ENCODE data around the gene RIC1. TPM values are rescaled to one million over a fixed set of nuclear protein-coding genes. Genes with fewer than 3 reads are reported as not detected.
"Not testable (repeated sequence)": the region's sequence is repeated elsewhere in the genome, so short reads cannot be mapped to it uniquely, and the experiment has no call there.

Gene RIC1, protein sequence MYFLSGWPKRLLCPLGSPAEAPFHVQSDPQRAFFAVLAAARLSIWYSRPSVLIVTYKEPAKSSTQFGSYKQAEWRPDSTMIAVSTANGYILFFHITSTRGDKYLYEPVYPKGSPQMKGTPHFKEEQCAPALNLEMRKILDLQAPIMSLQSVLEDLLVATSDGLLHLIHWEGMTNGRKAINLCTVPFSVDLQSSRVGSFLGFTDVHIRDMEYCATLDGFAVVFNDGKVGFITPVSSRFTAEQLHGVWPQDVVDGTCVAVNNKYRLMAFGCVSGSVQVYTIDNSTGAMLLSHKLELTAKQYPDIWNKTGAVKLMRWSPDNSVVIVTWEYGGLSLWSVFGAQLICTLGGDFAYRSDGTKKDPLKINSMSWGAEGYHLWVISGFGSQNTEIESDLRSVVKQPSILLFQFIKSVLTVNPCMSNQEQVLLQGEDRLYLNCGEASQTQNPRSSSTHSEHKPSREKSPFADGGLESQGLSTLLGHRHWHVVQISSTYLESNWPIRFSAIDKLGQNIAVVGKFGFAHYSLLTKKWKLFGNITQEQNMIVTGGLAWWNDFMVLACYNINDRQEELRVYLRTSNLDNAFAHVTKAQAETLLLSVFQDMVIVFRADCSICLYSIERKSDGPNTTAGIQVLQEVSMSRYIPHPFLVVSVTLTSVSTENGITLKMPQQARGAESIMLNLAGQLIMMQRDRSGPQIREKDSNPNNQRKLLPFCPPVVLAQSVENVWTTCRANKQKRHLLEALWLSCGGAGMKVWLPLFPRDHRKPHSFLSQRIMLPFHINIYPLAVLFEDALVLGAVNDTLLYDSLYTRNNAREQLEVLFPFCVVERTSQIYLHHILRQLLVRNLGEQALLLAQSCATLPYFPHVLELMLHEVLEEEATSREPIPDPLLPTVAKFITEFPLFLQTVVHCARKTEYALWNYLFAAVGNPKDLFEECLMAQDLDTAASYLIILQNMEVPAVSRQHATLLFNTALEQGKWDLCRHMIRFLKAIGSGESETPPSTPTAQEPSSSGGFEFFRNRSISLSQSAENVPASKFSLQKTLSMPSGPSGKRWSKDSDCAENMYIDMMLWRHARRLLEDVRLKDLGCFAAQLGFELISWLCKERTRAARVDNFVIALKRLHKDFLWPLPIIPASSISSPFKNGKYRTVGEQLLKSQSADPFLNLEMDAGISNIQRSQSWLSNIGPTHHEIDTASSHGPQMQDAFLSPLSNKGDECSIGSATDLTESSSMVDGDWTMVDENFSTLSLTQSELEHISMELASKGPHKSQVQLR (N-terminal part only)
- 10 to 100 TPM; 44.5 to 49.4 TPM for total RNA-seq

- no peaks in the 10 kb centered on the region for H3K36me3 ChIP-seq
- H3K27me3 ChIP-seq (replicated peaks; ENCODE audit: insufficient read depth), result no peaks in the 10 kb centered on the region
- H3K27ac ChIP-seq, result peak within 1 kb of the TSS; percentile 95 to 96
- no peaks in the 10 kb centered on the region for H3K9me3 ChIP-seq
- ATAC-seq (ENCODE audit: insufficient number of reproducible peaks, low FRiP score, low read depth) (peak; percentile 85), DNase-seq (ENCODE audit: low spot score) (peak; percentile 55)
- H3K4me3 ChIP-seq, result peak within 1 kb of the TSS; percentile 86
- H3K4me1 ChIP-seq (ENCODE audit: control insufficient read depth in 1 of 2, low read depth in 2 of 2), result peaks cover 27 to 68% of the 10 kb centered on the region in 2 donors
- no peak for TF ChIP-seq CTCF (IDR thresholded peaks at IDR 0.05)
These were observed at the start of gene RIC1 for GRCh38 chr9:5628530-5629311. TSS of gene RIC1 (plus strand) at chr9:5629107. CDS start at chr9:5629310, 203 bp downstream.

GRCh38 chr9:5579881-5580280 lies 49.0 kb upstream of the RIC1 start:
- Histone ChIP-seq H3K27ac (no peak overlapping the region), H3K27me3 (replicated peaks; ENCODE audit: insufficient read depth) (no peaks in the 10 kb centered on the region), H3K9me3 (no peaks in the 10 kb centered on the region), H3K4me3 (no peak overlapping the region), H3K36me3 (no peaks in the 10 kb centered on the region), H3K4me1 (ENCODE audit: control insufficient read depth in 1 of 2, low read depth in 2 of 2) (peaks cover 8 to 31% of the 10 kb centered on the region in 2 donors)
- no peak for ATAC-seq (ENCODE audit: insufficient number of reproducible peaks, low FRiP score, low read depth)
- DNase-seq (ENCODE audit: low spot score), result no peak
- no peak for TF ChIP-seq CTCF (IDR thresholded peaks at IDR 0.05)

DNA sequence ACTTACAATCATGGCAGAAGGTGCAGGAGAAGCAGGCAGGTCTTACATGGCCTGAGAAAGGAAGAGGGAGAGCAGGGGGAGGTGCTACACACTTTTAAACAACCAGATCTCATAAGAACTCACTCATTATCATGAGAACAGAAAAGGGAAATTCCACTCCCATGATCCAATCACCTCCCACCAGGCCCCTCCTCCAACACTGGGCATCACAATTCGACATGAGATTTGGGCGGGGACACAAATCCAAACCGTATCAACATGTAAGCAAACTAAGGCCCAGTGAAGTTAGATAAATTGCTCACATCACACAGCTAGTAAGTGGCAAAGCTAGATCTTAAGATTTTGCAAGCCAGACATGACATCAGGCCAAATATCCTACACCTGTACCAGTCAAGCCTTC lies 48.3 kb upstream of the RIC1 start:
- H3K27ac ChIP-seq, result no peak overlapping the region

GRCh38 chr9:5581706-5582105 lies 47.2 kb upstream of the RIC1 start:
- H3K4me1 ChIP-seq (ENCODE audit: control insufficient read depth in 1 of 2, low read depth in 2 of 2), result peaks cover 8 to 31% of the 10 kb centered on the region in 2 donors
- H3K27me3 ChIP-seq (replicated peaks; ENCODE audit: insufficient read depth); H3K9me3 ChIP-seq; DNase-seq (ENCODE audit: low spot score); H3K27ac ChIP-seq; H3K4me3 ChIP-seq; H3K36me3 ChIP-seq; ATAC-seq (ENCODE audit: insufficient number of reproducible peaks, low FRiP score, low read depth): not testable (repeated sequence)

More for the DNA sequence above, 48.3 kb upstream of the RIC1 start:
- DNase-seq (ENCODE audit: low spot score), result no peak
- Histone ChIP-seq H3K4me1 (ENCODE audit: control insufficient read depth in 1 of 2, low read depth in 2 of 2) (peaks cover 8 to 31% of the 10 kb centered on the region in 2 donors), H3K4me3 (no peak overlapping the region), H3K27me3 (replicated peaks; ENCODE audit: insufficient read depth) (no peaks in the 10 kb centered on the region), H3K36me3 (no peaks in the 10 kb centered on the region), H3K9me3 (no peaks in the 10 kb centered on the region)
- ATAC-seq (ENCODE audit: insufficient number of reproducible peaks, low FRiP score, low read depth), result no peak
- TF ChIP-seq CTCF (IDR thresholded peaks at IDR 0.05), result no peak

DNA sequence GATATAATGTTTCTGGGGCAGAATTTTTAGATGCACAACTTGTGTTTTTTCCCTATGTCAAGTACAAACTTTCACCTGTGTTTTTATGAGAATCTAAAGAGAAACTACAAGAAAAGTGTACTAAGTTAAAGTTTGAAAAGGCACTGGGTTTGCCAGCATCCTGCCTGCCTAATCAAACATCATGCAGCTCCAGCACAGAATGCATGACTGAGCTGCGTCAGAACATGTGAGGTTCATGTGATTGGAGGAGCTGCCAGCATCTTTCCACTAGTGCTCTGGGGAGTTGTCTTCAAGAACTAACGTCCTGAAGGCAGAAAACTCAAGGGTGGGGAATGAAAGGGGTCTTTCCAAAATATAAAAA lies 46.1 kb upstream of the RIC1 start:
- Histone ChIP-seq H3K27me3 (replicated peaks; ENCODE audit: insufficient read depth) (no peaks in the 10 kb centered on the region), H3K9me3 (no peaks in the 10 kb centered on the region), H3K27ac (peak overlapping the region; percentile 38 to 45), H3K4me1 (ENCODE audit: control insufficient read depth in 1 of 2, low read depth in 2 of 2) (peaks cover 8 to 24% of the 10 kb centered on the region in 2 donors), H3K36me3 (no peaks in the 10 kb centered on the region), H3K4me3 (no peak overlapping the region)
- no peak for TF ChIP-seq CTCF (IDR thresholded peaks at IDR 0.05)
- no peak for ATAC-seq (ENCODE audit: insufficient number of reproducible peaks, low FRiP score, low read depth)
- DNase-seq (ENCODE audit: low spot score), result no peak

Data from thoracic aorta (tissue), 2 donors.